GM18505 (cell line): ENCODE results near the gene RASL10A.

Experiments
- ATAC-seq: cut with Tn5 transposase; IDR thresholded peaks from one replicate; pipeline ENCODE4 v1.9.1; 2021; ENCODE audit not compliant: unreplicated experiment
- POLR2A ChIP-seq: IDR thresholded peaks from 4 replicates; pipeline ENCODE4 v1.6.1; 2011; ENCODE audit warnings: borderline replicate concordance; ENCODE audit not compliant: insufficient read depth, insufficient read length; ENCODE audit errors: extremely low read depth

Gene RASL10A

GRCh38 chr22:29299136-29299900 lies 16.2 kb downstream of the RASL10A start:
- TF ChIP-seq POLR2A, result no peak
- ATAC-seq, result no peak

- ATAC-seq, result no peak
- peak; percentile 13 for TF ChIP-seq POLR2A
These were observed 16.9 kb downstream of the RASL10A start for GRCh38 chr22:29298641-29299040.

GRCh38 chr22:29292379-29292778 lies 23.1 kb downstream of the RASL10A start:
- no peak for TF ChIP-seq POLR2A
- ATAC-seq, result no peak

- TF ChIP-seq POLR2A, result no peak
- ATAC-seq, result no peak
These were observed 24.3 kb downstream of the RASL10A start for GRCh38 chr22:29291215-29291614.

- no peak for ATAC-seq
These were observed 25.4 kb downstream of the RASL10A start for GRCh38 chr22:29290061-29290460.

GRCh38 chr22:29288837-29289236 lies 26.7 kb downstream of the RASL10A start:
- TF ChIP-seq POLR2A, result no peak
- no peak for ATAC-seq

More at GRCh38 chr22:29290061-29290460, 25.4 kb downstream of the RASL10A start:
- TF ChIP-seq POLR2A, result no peak

GRCh38 chr22:29284196-29284595 lies 31.3 kb downstream of the RASL10A start:
- no peak for TF ChIP-seq POLR2A
- ATAC-seq, result no peak

GRCh38 chr22:29277927-29278326 lies 37.6 kb downstream of the RASL10A start:
- ATAC-seq, result no peak

GRCh38 chr22:29275819-29276565 lies 39.5 kb downstream of the RASL10A start:
- no peak for ATAC-seq
- TF ChIP-seq POLR2A, result no peak

More at GRCh38 chr22:29277927-29278326, 37.6 kb downstream of the RASL10A start:
- TF ChIP-seq POLR2A, result no peak

- no peak for TF ChIP-seq POLR2A
- ATAC-seq, result no peak
These were observed 40.3 kb downstream of the RASL10A start for GRCh38 chr22:29275167-29275566.

GRCh38 chr22:29272624-29273023 lies 42.9 kb downstream of the RASL10A start:
- no peak for TF ChIP-seq POLR2A
- no peak for ATAC-seq

- no peak for ATAC-seq
- no peak for TF ChIP-seq POLR2A
These were observed 44.8 kb downstream of the RASL10A start for GRCh38 chr22:29270475-29271271.

GRCh38 chr22:29269731-29270474 lies 45.6 kb downstream of the RASL10A start:
- no peak for TF ChIP-seq POLR2A
- ATAC-seq, result no peak

GRCh38 chr22:29269230-29269604 lies 46.3 kb downstream of the RASL10A start:
- ATAC-seq, result no peak
- no peak for TF ChIP-seq POLR2A
